BLaER1 treated with 17β-estradiol and CSF1 and Interleukin-3, amounts not matched to agents 10 nM and 100 nM (cell line): ENCODE measurements around the gene PRR23B.

Source experiments
- H3K27ac ChIP-seq, 11 experiments: shearing (Covaris generic); formaldehyde crosslinking; 2 replicates each; pipeline ENCODE4 v1.8.1; 2022
- H3K27me3 ChIP-seq, 11 experiments: shearing (Covaris generic); formaldehyde crosslinking; 2 replicates each; pipeline ENCODE4 v1.8.1; 2022
- H3K36me3 ChIP-seq, 11 experiments: shearing (Covaris generic); formaldehyde crosslinking; 2 replicates each; pipeline ENCODE4 v1.8.1; 2022
- H3K4me1 ChIP-seq, 10 experiments: shearing (Covaris generic); formaldehyde crosslinking; 2 replicates each; pipeline ENCODE4 v1.8.1; 2022
- H3K4me2 ChIP-seq, 11 experiments: shearing (Covaris generic); formaldehyde crosslinking; 2 replicates each; pipeline ENCODE4 v1.8.1; 2022
- H3K4me3 ChIP-seq, 10 experiments: shearing (Covaris generic); formaldehyde crosslinking; 2 replicates each; pipeline ENCODE4 v1.8.1; 2022
- H3K9ac ChIP-seq, 11 experiments: shearing (Covaris generic); formaldehyde crosslinking; 2 replicates each; pipeline ENCODE4 v1.8.1; 2022
- H3K9me3 ChIP-seq, 11 experiments: shearing (Covaris generic); formaldehyde crosslinking; replicated peaks in 1 of 11; 2 replicates each; pipeline ENCODE4 v1.8.1; 2022
- H4K20me1 ChIP-seq, 11 experiments: shearing (Covaris generic); formaldehyde crosslinking; 2 replicates each; pipeline ENCODE4 v1.8.1; 2022
- Cebpa-rat ChIP-seq, 11 experiments: shearing (Covaris generic); IDR thresholded peaks; 2 replicates each; pipeline ENCODE4 v1.8.1; 2022

PRR23B gene

GRCh38 chr3:139024968-139025367 lies 4.2 kb upstream of the PRR23B start:
- Histone ChIP-seq H3K4me3 (no peak overlapping the region), H3K4me1 (no peaks in the 10 kb centered on the region), H3K9me3 (peaks cover 15 to 35% (median 21%) of the 10 kb centered on the region in 11 experiments), H3K4me2 (no peak overlapping the region), H3K36me3 (no peaks in the 10 kb centered on the region), H3K9ac (no peak overlapping the region), H4K20me1 (no peaks in the 10 kb centered on the region), H3K27ac (no peak overlapping the region), H3K27me3 (no peaks in the 10 kb centered on the region)
- no peak for TF ChIP-seq Cebpa-rat (IDR thresholded peaks at IDR 0.05)

- Histone ChIP-seq H3K4me2 (no peak overlapping the region), H3K9ac (no peak overlapping the region), H4K20me1 (no peaks in the 10 kb centered on the region), H3K27ac (no peak overlapping the region), H3K4me3 (no peak overlapping the region), H3K9me3 (peaks cover 19 to 33% (median 28%) of the 10 kb centered on the region in 11 experiments), H3K27me3 (no peaks in the 10 kb centered on the region), H3K4me1 (no peaks in the 10 kb centered on the region), H3K36me3 (no peaks in the 10 kb centered on the region)
- no peak for TF ChIP-seq Cebpa-rat (IDR thresholded peaks at IDR 0.05)
Measured at GRCh38 chr3:139020036-139020867, 474 bp downstream of the PRR23B start.

- no peak for TF ChIP-seq Cebpa-rat (IDR thresholded peaks at IDR 0.05)
- Histone ChIP-seq H3K36me3 (no peaks in the 10 kb centered on the region; a peak in 1 of 22 replicates), H4K20me1 (no peaks in the 10 kb centered on the region)
Measured at GRCh38 chr3:139016430-139017048, 4.2 kb downstream of the PRR23B start.

GRCh38 chr3:139006051-139006716 lies 14.5 kb downstream of the PRR23B start, which contains the start of gene PRR23A:
Gene PRR23A (minus strand): TSS chr3:139006268. CDS start chr3:139006268, 0 bp downstream.
- TF ChIP-seq Cebpa-rat (IDR thresholded peaks at IDR 0.05) = no peak
- H3K4me2 ChIP-seq = no peak within 1 kb of the TSS

More at GRCh38 chr3:139016430-139017048, 4.2 kb downstream of the PRR23B start:
- Histone ChIP-seq H3K9me3 (peaks cover 30 to 40% (median 34%) of the 10 kb centered on the region in 11 experiments), H3K9ac (no peak overlapping the region), H3K4me2 (no peak overlapping the region), H3K4me1 (no peaks in the 10 kb centered on the region), H3K27me3 (no peaks in the 10 kb centered on the region), H3K4me3 (no peak overlapping the region), H3K27ac (no peak overlapping the region)

GRCh38 chr3:139005356-139005993 lies 15.3 kb downstream of the PRR23B start:
- H3K4me3 ChIP-seq = no peak overlapping the region
- no peak for TF ChIP-seq Cebpa-rat (IDR thresholded peaks at IDR 0.05)
- H3K4me2 ChIP-seq = no peak overlapping the region
- H3K4me1 ChIP-seq = no peaks in the 10 kb centered on the region
- no peaks in the 10 kb centered on the region for H3K27me3 ChIP-seq
- no peaks in the 10 kb centered on the region for H3K36me3 ChIP-seq
- no peak overlapping the region for H3K27ac ChIP-seq
- H3K9ac ChIP-seq = no peak overlapping the region
- H4K20me1 ChIP-seq = no peaks in the 10 kb centered on the region
- H3K9me3 ChIP-seq = peaks cover 27 to 54% (median 37%) of the 10 kb centered on the region in 11 experiments

More at GRCh38 chr3:139006051-139006716, 14.5 kb downstream of the PRR23B start, which contains the start of gene PRR23A:
- H3K36me3 ChIP-seq = no peaks in the 10 kb centered on the region
- H3K4me3 ChIP-seq = no peak within 1 kb of the TSS
- H3K9me3 ChIP-seq = peaks cover 24 to 52% (median 41%) of the 10 kb centered on the region in 11 experiments
- no peaks in the 10 kb centered on the region for H3K27me3 ChIP-seq
- no peaks in the 10 kb centered on the region for H4K20me1 ChIP-seq
- no peak within 1 kb of the TSS for H3K9ac ChIP-seq
- H3K27ac ChIP-seq = no peak within 1 kb of the TSS
- H3K4me1 ChIP-seq = no peaks in the 10 kb centered on the region

GRCh38 chr3:138995706-138996105 lies 25.0 kb downstream of the PRR23B start:
- Histone ChIP-seq H3K36me3 (no peaks in the 10 kb centered on the region), H3K27ac (no peak overlapping the region), H3K9me3 (peaks cover 0 to 4% (median 1%) of the 10 kb centered on the region in 11 experiments; a peak in 3 of 22 replicates), H4K20me1 (no peaks in the 10 kb centered on the region), H3K4me2 (no peak overlapping the region), H3K9ac (no peak overlapping the region), H3K27me3 (no peaks in the 10 kb centered on the region), H3K4me3 (no peak overlapping the region), H3K4me1 (no peaks in the 10 kb centered on the region)
- TF ChIP-seq Cebpa-rat (IDR thresholded peaks at IDR 0.05) = no peak

- Histone ChIP-seq H3K36me3 (no peaks in the 10 kb centered on the region), H3K4me2 (peak overlapping the region in 8 of 11 experiments; percentile 3 to 81 (median 58); a peak in 13 of 22 replicates), H4K20me1 (no peaks in the 10 kb centered on the region), H3K27ac (no peak overlapping the region), H3K4me3 (no peak overlapping the region), H3K9ac (no peak overlapping the region), H3K27me3 (no peaks in the 10 kb centered on the region), H3K9me3 (no peaks in the 10 kb centered on the region), H3K4me1 (peaks cover 0 to 44% (median 26%) of the 10 kb centered on the region in 10 experiments; a peak in 13 of 20 replicates)
- no peak for TF ChIP-seq Cebpa-rat (IDR thresholded peaks at IDR 0.05)
Measured at GRCh38 chr3:138987181-138987580, 33.5 kb downstream of the PRR23B start.

- H4K20me1 ChIP-seq = no peaks in the 10 kb centered on the region
- H3K4me2 ChIP-seq = peak overlapping the region in 8 of 11 experiments; percentile 3 to 81 (median 58); a peak in 15 of 22 replicates
- TF ChIP-seq Cebpa-rat (IDR thresholded peaks at IDR 0.05) = no peak
- H3K9ac ChIP-seq = no peak overlapping the region
- H3K27ac ChIP-seq = no peak overlapping the region
- H3K4me1 ChIP-seq = peaks cover 0 to 44% (median 26%) of the 10 kb centered on the region in 10 experiments; a peak in 13 of 20 replicates
- H3K36me3 ChIP-seq = no peaks in the 10 kb centered on the region
- H3K4me3 ChIP-seq = no peak overlapping the region; a peak in 1 of 20 replicates
- 0 out of 22 replicates have a peak, but pooled peaks cover 0 to 3% (median 0%) of the 10 kb centered on the region in 11 experiments for H3K9me3 ChIP-seq
- H3K27me3 ChIP-seq = no peaks in the 10 kb centered on the region
Measured at GRCh38 chr3:138985932-138986331, 34.8 kb downstream of the PRR23B start.
